ENCODE measurements around the gene ALOX15B.
A peak's percentile ranks its signal among the peaks of the same experiment; 100 is the strongest.
"Not testable (repeated sequence)": the region's sequence is repeated elsewhere in the genome, so short reads cannot be mapped to it uniquely, and the experiment has no call there.

Gene ALOX15B

DNA sequence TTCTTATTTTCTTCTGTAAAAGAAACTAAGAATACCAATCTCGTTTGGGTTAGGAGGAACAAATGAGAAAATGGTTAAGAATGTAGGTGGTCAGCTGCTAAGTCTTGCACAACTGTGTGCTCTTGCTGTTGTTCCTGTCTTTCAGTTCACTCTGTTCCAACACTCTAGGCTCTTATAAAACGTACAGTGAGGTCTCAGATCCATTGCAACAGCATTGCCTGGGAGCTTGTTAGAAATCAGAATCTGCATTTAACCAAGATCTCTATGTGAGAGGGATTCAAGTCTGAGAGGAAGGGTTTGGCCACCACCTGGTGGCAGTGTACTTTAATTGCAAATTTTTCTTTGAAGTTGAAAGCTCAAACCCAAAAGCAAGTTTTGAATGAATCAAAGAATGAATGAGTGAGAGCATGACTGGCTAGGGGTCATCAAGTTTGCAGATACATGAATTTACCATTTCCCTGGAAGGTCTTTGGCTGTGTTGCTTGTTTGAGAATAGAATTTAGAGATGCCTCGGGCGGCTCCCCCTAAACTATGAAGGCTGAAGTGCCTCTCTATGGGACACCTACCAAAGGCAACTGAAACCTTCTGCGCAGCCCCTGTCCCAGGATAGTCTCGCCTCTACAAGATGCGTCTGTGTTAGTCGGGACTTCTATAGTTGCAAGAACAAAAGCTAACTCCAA, 2.5 kb downstream of the ALOX15B start:
- DNase-seq: peak; percentile 50

DNA sequence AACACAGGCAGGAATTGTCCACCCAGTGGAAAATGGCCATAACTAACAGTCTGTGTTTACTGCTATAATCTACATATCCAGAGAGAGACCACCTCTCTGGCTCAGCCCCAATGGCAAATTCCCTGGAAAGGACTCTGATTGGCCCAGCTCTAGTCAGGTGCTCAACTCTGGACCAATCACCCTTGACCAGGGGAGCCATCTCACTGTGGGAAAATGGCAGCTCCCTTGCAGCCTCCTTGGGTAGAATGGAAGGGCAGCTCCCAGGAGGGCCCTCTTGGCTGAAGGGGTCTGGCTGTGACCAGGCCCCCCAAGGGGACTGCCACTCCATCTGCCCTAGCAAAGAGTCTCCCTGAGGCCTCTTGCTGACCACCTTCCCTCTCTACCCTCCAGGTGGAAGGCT, 3.1 kb downstream of the ALOX15B start:
- peak; percentile 7 for DNase-seq

DNA sequence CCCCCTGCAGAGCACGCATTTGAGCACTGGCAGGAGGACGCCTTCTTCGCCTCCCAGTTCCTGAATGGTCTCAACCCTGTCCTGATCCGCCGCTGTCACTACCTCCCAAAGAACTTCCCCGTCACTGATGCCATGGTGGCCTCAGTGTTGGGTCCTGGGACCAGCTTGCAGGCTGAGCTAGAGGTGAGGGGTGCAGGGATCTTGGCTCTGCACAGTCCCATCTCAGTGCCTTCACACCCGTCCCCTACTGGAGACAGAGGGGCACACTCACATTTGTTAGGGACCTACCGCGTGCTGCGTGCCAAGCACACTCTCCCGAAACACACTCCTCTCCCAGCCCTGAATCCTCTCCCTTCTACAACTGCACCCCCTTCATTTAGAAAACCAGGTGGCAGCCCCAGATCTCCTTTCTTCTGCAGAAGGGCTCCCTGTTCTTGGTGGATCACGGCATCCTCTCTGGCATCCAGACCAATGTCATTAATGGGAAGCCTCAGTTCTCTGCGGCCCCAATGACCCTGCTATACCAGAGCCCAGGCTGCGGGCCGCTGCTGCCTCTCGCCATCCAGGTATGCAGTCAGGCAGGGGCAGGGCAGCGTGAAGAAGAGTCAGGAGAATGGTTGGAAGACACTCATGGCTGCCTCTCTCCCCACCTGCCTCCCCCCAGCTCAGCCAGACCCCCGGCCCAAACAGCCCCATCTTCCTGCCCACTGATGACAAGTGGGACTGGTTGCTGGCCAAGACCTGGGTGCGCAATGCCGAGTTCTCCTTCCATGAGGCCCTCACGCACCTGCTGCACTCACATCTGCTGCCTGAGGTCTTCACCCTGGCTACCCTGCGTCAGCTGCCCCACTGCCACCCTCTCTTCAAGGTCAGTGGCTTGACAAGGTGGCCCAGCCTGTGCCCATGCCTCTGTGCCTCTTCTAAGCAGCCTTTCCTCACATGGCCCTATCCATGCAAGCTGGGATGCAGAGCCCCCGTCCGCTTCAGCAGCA, 6.3 kb downstream of the ALOX15B start:
- no peak for DNase-seq

DNA sequence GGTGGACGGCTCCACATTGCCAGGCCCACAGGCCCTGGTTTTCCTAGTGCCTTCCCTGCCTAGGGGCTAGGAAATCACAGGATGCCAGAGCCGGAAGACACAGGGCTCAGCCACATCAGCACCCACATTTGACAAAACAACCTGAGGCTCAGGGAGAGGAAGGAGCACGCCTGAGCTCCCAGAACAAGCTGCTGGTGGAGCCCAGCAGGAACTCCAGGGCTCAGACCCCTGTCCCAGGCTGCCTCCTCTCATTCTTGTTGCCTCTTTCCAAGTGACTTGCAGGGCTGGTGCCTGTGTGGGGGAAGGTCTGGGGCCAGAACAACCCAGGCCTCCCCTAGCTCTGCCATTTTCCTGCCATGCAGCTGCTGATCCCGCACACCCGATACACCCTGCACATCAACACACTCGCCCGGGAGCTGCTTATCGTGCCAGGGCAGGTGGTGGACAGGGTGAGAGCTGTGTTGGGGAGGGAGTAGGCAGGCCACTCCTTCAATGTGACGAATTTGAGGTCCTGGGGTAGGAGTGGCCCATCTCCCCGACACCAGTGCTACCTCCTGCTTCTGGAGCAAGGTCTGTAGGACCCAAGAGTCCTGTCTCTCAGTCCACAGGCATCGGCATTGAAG, 7.6 kb downstream of the ALOX15B start:
- DNase-seq: no peak

DNA sequence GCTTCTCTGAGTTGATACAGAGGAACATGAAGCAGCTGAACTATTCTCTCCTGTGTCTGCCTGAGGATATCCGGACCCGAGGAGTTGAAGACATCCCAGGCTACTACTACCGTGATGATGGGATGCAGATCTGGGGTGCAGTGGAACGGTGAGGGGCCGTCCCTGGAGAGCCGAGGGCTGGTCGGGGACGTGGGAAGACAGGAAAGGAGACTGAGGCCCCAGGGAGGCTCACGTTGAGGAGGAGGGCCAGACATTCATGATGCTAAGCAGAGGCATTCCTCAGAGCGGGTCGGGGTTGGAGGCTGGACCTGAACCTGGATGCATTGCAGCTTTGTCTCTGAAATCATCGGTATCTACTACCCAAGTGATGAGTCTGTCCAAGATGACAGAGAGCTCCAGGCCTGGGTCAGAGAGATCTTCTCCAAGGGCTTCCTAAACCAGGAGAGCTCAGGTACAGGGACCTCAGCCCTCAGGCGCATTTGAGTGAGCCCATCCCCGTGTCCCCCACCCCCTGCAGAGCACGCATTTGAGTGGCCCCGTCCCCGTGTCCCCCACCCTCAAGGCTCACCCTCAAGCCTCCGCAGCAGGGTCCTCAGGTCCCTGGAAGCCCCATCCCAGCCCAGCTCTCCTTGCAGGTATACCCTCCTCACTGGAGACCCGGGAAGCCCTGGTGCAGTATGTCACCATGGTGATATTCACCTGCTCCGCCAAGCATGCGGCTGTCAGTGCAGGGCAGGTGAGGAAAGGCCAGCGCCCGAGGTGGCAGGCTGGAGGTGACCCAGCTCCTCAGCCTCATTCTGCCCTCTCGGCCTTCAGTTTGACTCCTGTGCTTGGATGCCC, 8.3 kb downstream of the ALOX15B start:
- no peak for DNase-seq

DNA sequence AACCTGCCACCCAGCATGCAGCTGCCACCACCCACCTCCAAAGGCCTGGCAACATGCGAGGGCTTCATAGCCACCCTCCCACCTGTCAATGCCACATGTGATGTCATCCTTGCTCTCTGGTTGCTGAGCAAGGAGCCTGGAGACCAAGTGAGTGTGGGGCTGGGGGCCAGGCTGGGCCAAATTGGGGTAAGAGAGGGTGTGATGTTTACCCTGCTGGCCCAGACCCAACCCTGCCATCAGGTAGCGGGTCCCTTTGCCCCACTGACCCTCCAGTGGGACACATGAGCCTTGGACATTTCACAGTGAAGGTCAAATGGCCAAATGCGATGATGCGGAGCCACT, 8.9 kb downstream of the ALOX15B start:
- DNase-seq: no peak

DNA sequence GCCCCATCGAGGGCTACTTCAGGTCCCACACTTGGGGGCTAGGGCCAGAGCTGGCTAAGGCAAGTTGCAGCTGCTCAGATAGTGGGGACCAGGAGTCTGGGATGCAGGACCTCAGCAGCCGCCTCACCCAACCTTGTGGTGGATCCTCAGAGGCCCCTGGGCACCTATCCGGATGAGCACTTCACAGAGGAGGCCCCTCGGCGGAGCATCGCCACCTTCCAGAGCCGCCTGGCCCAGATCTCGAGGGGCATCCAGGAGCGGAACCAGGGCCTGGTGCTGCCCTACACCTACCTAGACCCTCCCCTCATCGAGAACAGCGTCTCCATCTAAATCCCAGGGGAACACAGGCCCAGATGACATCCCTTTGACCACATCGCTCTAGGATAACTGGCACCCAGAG, 9.4 kb downstream of the ALOX15B start:
- DNase-seq: no peak

DNA sequence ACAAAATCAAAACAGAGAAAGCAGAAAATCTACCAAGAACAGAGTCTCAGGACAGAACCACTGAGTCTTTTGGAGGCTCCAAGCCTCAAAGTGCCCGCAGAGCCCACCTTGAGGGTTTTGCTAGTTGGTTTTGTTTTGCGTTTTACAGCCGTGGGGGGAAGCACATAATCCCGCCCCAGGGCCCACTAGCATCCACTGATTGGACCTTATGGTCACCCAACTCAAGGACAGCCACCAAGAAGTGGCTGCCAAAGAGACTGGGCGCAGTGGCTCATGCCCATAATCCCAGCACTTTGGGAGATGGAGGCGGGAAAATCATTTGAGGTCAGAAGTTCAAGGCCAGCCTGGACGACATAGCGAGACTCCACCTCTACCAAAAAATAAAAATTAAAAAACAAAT, 9.9 kb downstream of the ALOX15B start:
- DNase-seq: no peak

DNA sequence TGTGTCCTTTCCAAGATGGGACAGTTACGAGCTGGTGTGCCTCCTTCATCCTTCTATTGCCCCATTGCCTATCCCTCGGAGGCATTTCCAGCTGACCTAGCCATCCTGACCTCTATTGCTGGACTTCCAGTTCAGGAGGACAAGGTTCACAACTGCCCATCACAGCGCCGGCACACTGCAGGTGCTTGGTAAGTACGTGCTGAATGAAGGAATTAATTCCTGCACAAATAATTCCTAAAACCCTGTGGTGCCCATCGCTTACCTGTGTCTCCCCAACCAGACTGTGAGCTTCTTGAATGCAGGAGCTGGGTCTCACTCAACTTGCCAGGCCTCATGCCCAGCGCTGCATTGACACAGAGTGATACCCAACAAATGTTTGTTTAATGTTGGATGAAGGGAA, 13.0 kb downstream of the ALOX15B start:
- no peak for DNase-seq

DNA sequence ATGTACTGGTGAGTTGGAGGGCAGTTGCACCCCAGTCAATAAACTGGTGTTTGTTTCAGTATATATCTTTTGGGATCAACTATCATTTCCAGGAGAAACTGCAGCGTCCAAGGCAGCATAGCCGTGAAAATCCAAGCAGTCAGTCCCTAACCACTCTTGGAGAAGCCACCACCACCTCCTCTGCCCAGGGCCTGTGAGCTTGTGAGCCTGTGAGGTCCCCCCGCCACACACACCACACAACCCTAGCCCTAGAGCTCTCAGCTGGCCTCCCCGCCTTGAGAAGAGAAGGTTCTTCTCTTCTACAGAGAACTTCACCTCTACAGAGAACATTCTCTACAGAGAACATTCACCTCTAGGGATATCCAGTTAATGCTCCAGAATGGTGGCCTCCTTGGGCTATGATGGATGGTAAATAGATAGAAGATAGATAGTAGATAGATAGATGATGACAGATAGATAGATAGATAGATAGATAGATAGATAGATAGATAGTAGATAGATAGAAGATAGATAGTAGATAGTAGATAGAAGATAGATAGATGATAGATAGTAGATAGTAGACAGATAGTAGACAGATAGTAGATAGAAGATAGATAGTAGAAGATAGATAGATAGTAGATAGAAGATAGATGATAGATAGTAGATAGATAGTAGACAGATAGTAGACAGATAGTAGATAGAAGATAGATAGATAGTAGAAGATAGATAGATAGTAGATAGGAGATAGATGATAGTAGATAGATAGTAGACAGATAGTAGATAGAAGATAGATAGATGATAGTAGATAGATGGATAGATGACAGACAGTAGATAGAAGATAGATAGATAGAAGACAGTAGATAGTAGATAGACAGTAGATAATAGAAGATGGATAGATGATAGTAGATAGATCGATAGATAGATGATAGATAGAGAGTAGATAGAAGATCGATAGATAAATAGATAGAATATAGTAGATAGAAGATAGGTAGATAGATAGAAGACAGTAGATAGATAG, 13.7 kb downstream of the ALOX15B start:
- no peak for DNase-seq

DNA sequence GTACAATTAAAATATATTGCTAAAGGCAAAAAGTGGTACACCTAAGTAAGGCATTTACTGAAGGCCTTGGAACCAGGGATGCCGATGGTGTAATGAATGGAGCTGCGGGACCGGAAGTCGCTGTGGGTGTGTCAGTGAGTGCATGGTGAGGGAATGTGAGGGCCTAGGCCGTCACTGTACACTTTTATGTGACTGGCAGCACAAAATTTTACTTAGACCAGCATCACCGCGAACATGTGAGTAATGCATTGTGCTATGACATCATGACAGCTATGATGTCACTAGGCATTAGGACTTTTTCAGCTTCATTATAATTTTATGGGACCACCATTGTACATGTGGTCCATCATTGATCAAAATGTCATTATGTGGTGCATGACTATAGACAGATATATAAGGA, 14.7 kb downstream of the ALOX15B start:
- DNase-seq: no peak

DNA sequence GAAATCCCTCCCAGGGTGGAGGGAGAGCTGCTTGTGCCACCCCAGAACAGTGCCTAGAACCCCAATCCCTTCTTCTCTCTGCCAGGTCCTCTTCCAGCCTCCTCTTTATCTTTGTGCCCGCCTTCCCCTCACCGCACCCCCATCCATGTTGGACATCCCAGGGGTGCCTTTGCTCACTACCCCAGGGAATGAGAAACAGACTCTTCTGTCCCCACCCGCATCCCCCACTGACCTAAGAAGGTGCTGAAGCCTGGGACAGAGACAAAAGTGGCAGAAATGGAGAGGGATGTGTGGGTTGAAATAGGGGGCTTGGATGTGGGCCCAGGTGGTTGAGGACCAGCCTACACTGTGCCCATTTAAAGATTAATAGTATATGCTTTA, 17.0 kb downstream of the ALOX15B start:
- no peak for DNase-seq

DNA sequence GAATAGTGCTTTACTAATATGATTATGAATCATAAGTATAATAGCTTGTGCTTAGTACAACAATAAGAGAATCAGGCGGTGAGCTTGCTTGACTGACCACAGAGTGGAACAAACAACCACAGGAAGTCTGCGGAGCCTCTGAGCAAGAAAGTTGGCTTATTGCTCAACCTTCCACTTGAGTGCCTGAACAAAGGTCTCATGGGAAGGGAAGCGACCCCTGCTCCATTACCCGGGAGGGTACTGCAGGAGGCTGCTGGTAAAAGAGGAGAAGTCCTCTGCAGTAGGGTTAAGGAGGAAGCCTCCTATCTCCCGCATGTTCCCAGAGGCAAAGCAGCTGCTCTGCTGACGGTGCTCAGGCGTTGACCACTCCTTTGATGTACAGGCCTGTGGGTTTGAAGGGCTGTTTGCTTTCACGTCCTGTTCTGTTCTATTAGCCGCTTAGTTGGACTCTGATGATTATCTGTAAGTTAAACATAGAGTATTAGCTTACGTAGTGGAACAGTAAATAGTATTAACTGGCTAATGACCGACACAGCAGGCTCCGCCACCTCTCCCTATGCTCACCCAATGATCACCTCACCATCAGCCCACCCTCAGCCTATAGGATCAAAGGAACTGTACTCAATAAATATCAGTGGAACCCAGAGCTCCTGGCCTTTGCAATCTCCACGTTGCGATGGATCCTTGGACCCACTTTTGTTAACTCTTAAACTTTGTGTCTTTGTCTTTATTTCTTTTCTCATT, 17.5 kb downstream of the ALOX15B start:
- no peak for DNase-seq

DNA sequence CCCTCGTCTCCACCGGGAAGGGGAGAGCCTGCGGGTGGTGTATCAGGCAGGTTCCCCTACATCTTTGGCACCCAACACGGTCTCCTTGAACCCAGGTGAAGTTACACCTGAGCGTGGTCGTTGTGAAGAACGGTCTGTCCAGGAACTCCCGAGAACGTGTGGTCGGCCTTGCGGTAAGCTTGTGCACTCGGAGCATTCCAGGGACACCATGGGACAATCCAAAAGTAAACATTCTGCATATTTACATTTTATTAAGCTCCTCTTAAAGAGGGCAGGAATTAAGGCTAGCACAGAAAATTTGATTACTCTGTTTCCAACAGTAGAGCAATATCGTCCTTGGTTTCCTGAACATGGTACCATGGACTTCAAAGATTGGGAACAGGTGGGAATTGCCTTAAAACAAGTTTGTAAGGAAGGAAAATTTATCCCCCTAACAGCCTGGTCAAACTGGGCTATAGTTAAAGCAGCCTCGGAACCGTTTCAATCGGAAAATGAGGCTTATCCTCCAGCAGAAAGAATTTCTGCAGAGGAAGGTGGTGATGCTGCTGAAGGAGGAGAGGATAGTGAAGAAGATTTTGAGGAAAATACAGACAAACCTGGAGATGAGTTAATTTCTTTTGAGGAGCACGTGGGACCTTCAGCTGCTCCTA, 18.2 kb downstream of the ALOX15B start:
- no peak for DNase-seq

DNA sequence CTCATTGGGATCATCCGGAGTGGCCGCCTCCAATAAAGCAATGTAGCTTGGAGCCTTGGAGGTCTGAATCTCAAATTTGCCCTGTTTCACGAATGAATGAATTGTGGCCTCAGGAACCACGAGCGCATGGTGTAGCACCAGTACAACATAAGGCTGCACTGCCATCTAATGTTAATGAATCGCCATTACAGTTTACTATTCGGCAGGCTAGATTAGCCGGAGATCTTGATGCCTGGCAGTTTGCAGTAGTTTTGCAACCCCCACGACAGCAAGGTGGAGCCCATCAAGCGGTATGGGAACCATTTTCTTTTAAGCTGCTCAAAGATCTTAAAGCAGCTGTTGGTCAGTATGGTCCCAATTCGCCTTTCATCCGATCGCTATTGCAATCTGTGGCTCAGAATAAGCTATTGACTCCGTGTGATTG, 18.8 kb downstream of the ALOX15B start:
- peak; percentile 91 for DNase-seq

DNA sequence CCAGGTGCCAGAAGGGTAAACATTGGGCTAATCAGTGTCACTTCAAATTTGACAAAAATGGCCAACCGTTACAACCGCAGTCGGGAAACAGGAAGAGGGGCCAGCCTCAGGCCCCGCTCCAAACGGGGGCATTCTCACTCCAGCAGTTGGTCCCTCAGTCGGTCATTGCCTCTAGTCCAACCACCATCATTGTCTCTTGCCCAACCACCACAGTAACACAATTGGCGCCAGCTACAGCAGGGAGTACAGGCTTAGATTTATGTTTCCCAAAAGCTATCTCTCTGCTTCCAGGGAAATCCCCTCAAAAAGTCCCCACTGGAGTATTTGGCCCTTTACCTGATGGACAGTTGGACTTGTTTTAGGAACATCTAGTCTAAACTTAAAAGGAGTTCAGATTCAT, 20.3 kb downstream of the ALOX15B start:
- no peak for DNase-seq

DNA sequence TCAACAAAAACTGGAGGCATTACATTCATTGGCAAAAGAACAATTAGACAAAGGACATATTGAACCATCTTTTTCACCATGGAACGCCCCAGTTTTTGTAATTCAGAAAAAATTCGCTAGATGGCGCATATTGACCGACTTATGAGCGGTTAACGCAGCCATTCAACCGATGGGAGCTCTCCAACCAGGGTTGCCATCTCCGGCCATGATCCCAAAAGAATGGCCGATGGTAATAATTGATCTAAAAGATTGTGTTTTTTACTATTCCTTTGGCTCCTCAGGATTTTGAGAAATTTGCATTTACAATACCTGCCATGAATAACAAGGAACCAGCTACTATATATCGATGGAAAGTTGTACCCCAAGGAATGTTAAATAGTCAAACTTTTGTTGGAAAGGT, 21.4 kb downstream of the ALOX15B start:
- DNase-seq: peak; percentile 70

DNA sequence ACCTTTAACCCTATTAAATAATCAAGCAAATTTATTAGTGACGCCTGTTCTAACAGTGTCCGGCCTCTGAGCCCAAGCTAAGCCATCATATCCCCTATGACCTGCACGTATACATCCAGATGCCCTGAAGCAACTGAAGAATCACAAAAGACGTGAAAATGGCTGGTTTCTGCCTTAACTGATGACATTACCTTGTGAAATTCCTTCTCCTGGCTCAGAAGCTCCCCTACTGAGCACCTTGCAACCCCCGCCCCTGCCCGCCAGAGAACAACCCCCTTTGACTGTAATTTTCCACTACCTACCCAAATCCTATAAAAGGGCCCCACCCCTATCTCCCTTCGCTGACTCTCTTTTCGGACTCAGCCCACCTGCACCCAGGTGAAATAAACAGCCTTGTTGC, 23.0 kb downstream of the ALOX15B start:
- DNase-seq: not testable (repeated sequence)

DNA sequence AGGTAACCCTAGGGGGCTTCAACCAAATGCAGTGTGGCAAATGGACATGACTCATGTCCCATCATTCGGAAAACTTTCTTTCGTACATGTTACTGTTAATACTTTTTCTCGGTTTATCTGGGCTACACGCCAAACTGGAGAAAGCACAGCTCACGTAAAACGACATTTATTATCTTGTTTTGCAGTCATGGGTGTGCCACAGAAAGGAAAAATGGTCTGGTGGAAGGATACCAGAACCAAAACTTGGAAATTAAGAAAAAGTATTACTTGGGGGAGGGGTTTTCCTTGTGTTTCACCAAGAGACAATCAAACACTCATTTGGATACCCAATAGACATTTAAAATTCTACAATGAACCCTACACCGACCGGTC, 23.6 kb downstream of the ALOX15B start:
- no peak for DNase-seq

DNA sequence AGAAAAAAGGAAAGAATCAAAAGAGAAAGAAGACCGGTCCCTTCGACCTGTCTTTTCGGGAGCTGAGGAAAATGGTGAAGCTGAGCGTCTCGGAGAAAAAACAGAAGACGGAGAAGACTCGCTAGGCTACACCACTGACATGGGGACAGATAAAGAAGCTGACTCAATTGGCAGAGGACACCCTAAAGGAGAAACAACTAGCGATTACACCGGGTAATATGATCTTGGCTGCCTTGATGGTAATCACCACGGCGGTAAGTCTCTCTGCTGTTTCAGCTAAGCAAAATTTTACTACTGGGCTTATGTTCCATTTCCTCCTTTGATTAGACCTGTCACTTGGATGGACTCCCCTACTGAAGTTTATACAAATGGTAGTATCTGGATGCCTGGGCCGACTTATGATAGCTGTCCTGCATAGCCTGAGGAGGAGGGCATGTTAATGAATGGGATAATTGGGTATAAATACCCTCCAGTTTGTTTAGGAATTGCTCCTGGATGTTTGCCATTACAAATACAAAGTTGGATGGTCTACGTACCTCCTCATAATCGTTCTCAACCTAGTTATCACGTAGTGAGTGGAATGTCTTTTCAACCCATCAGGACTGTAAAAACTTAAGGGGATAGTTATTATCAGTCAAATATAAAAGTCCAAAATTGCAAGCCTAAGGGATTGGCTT, 24.1 kb downstream of the ALOX15B start:
- DNase-seq: no peak
